Thoracic aorta (tissue), 2 donors: ENCODE results near the gene ALDH7A1. TPM values are rescaled to one million over a fixed set of nuclear protein-coding genes. Genes with fewer than 3 reads are reported as not detected.

ENCODE experiments used
- ATAC-seq: fragments of 150-250 bp; one replicate; pipeline ENCODE4 v1.8.0; 2017; ENCODE audit warnings: low read depth; ENCODE audit not compliant: insufficient number of reproducible peaks, low FRiP score
- DNase-seq: peaks from one replicate; pipeline ENCODE4 v3.0.0-alpha.2; 2020; ENCODE audit warnings: low spot score
- H3K27ac ChIP-seq, 2 donors: fragments of 200-600 bp; sonication (generic); 1 replicate in 1 of 2; 2 replicates in 1 of 2; pipeline ENCODE4 v1.5.1; 2016; ENCODE audit warnings: mild to moderate bottlenecking in 2 of 2, moderate library complexity in 2 of 2
- H3K27me3 ChIP-seq: fragments of 200-600 bp; sonication (generic); replicated peaks from 2 replicates; pipeline ENCODE4 v1.6.0; 2016; ENCODE audit warnings: mild to moderate bottlenecking; ENCODE audit not compliant: insufficient read depth
- H3K36me3 ChIP-seq: fragments of 200-600 bp; sonication (generic); one replicate; pipeline ENCODE4 v1.5.1; 2016
- H3K4me1 ChIP-seq, 2 donors: fragments of 200-600 bp; sonication (generic); 1 replicate in 1 of 2; 2 replicates in 1 of 2; pipeline versions ENCODE4 v1.5.1 to v1.6.0; 2016; ENCODE audit warnings: low read depth in 2 of 2, mild to moderate bottlenecking in 1 of 2; ENCODE audit not compliant: control insufficient read depth in 1 of 2
- H3K4me3 ChIP-seq: fragments of 200-600 bp; sonication (generic); 2 replicates; pipeline ENCODE4 v1.5.1; 2016; ENCODE audit warnings: mild to moderate bottlenecking
- H3K9me3 ChIP-seq: fragments of 200-600 bp; sonication (generic); 2 replicates; pipeline ENCODE4 v1.5.1; 2016
- CTCF ChIP-seq: fragments of 200-600 bp; sonication (generic); IDR thresholded peaks from one replicate; pipeline ENCODE4 v1.5.1; 2019; ENCODE audit warnings: antibody characterized with exemption
- total RNA-seq, 2 donors: library from RNA; depleted of rRNA; stranded (reverse); fragments of >200 nt; gene quantifications; one replicate each; pipeline versions ENCODE4 v1.1.0 to v1.2.3, GENCODE V29; 2016

Gene ALDH7A1
- total RNA-seq, 2 donors from 2014 or later: 17.6 to 52.6 TPM

GRCh38 chr5:126486332-126486731 is 108.7 kb downstream of the ALDH7A1 start:
- peak; percentile 84 for ATAC-seq

GRCh38 chr5:126484253-126484652 is 110.8 kb downstream of the ALDH7A1 start:
- TF ChIP-seq CTCF: no peak
- ATAC-seq (no peak), DNase-seq (no peak)
- no peaks in the 10 kb centered on the region for H3K9me3 ChIP-seq
- H3K27ac ChIP-seq: peak overlapping the region; percentile 70 to 74
- H3K4me3 ChIP-seq: no peak overlapping the region
- H3K36me3 ChIP-seq: peaks cover 49% of the 10 kb centered on the region
- peaks cover 15 to 65% of the 10 kb centered on the region in 2 donors for H3K4me1 ChIP-seq
- no peaks in the 10 kb centered on the region for H3K27me3 ChIP-seq

More at GRCh38 chr5:126486332-126486731, 108.7 kb downstream of the ALDH7A1 start:
- Histone ChIP-seq H3K27me3 (no peaks in the 10 kb centered on the region), H3K4me1 (peaks cover 8 to 65% of the 10 kb centered on the region in 2 donors), H3K9me3 (no peaks in the 10 kb centered on the region), H3K27ac (peak overlapping the region; percentile 70 to 74), H3K4me3 (no peak overlapping the region), H3K36me3 (peaks cover 55% of the 10 kb centered on the region)
- peak; percentile 20 for TF ChIP-seq CTCF
- DNase-seq: no peak

- peak overlapping the region; percentile 70 to 74 for H3K27ac ChIP-seq
- H3K36me3 ChIP-seq: peaks cover 39% of the 10 kb centered on the region
- no peak for TF ChIP-seq CTCF
- H3K9me3 ChIP-seq: no peaks in the 10 kb centered on the region
- ATAC-seq (no peak), DNase-seq (no peak)
- H3K27me3 ChIP-seq: no peaks in the 10 kb centered on the region
- H3K4me3 ChIP-seq: no peak overlapping the region
- H3K4me1 ChIP-seq: peaks cover 20 to 69% of the 10 kb centered on the region in 2 donors
These were observed 111.9 kb downstream of the ALDH7A1 start for GRCh38 chr5:126483156-126483555.

- TF ChIP-seq CTCF: no peak
- Histone ChIP-seq H3K27me3 (no peaks in the 10 kb centered on the region), H3K4me3 (no peak overlapping the region), H3K27ac (peak overlapping the region in 1 of 2 donors; percentile 70), H3K36me3 (peaks cover 34% of the 10 kb centered on the region), H3K9me3 (no peaks in the 10 kb centered on the region), H3K4me1 (peaks cover 24 to 69% of the 10 kb centered on the region in 2 donors)
- ATAC-seq: no peak
- no peak for DNase-seq
These were observed 112.4 kb downstream of the ALDH7A1 start for GRCh38 chr5:126482591-126482990.

GRCh38 chr5:126481243-126481642 is 113.8 kb downstream of the ALDH7A1 start:
- H3K36me3 ChIP-seq: peaks cover 34% of the 10 kb centered on the region
- H3K4me1 ChIP-seq: peaks cover 22 to 68% of the 10 kb centered on the region in 2 donors
- no peak overlapping the region for H3K4me3 ChIP-seq
- H3K27me3 ChIP-seq: no peaks in the 10 kb centered on the region
- ATAC-seq (no peak), DNase-seq (no peak)
- peak overlapping the region in 1 of 2 donors; percentile 70 for H3K27ac ChIP-seq
- no peak for TF ChIP-seq CTCF
- H3K9me3 ChIP-seq: no peaks in the 10 kb centered on the region

Other genes starting within 250 kb of the ALDH7A1 start
- gene GRAMD2B, start 171.8 kb downstream of the ALDH7A1 start, total RNA-seq: 10 to 100 TPM; 59.3 to 79.5 TPM
- 10 to 100 TPM; 23.4 to 27.4 TPM for gene PHAX, start 5.7 kb upstream of the ALDH7A1 start, total RNA-seq
- 10 to 100 TPM; 12.7 to 15.9 TPM for gene LMNB1, start 181.9 kb upstream of the ALDH7A1 start, total RNA-seq